ENCODE results near the gene NRCAM. TPM values are rescaled to one million over a fixed set of nuclear protein-coding genes. Genes with fewer than 3 reads are reported as not detected.
A peak's percentile ranks its signal among the peaks of the same experiment; 100 is the strongest.

NRCAM gene
- total and polyA plus RNA-seq, 2 of the 13 experiments (the other 11 are each of a cell fraction or from before 2014, with no cell fraction given): 0.31 to 0.33 TPM

GRCh38 chr7:108442039-108442568 is 14.1 kb downstream of the NRCAM start:
- POLR2A ChIA-PET: no interaction called here
- Histone ChIP-seq H3K27me3 (ENCODE audit: control insufficient read depth in 1 of 2, insufficient read depth in 2 of 2, low read length in 2 of 2) (no peaks in the 10 kb centered on the region), H3K27ac (ENCODE audit: extremely low read length, insufficient read depth, low read length) (no peak overlapping the region), H3K4me2 (ENCODE audit: low read depth, low read length) (no peak overlapping the region), H3K4me1 (ENCODE audit: insufficient read depth, low read length) (no peaks in the 10 kb centered on the region), H3K36me3 (replicated peaks in 1 of 2; ENCODE audit: control insufficient read depth in 1 of 2, insufficient read depth in 2 of 2, low read length in 2 of 2) (no peaks in the 10 kb centered on the region), H4K20me1 (ENCODE audit: insufficient read depth, low read length) (no peaks in the 10 kb centered on the region), H3K79me2 (ENCODE audit: insufficient read depth, low read length) (no peaks in the 10 kb centered on the region), H2AFZ (ENCODE audit: low read length) (no peak overlapping the region), H3K9ac (ENCODE audit: insufficient read depth, low read depth, low read length) (no peak overlapping the region), H3K9me3 (ENCODE audit: low read length) (no peaks in the 10 kb centered on the region), H3K4me3 (replicated peaks in 1 of 3; ENCODE audit: insufficient read depth in 1 of 3, low read depth in 2 of 3, low read length in 3 of 3) (no peak overlapping the region)
- no peak for DNase-seq (ENCODE audit: low spot score)
- intact Hi-C loops (cut with micrococcal nuclease; ENCODE audit: unreplicated experiment) (no loop called here), in situ Hi-C loops (cut with HindIII; ENCODE audit: extremely low pct_ligation_motif_present, low pct_unique_long_range_greater_than_20kb) (no loop called here)
- no peak for ATAC-seq
- TF ChIP-seq ZNF503 (CRISPR knock-in tag; IDR thresholded peaks at IDR 0.05) (no peak), RAD51 (IDR thresholded peaks at IDR 0.05; ENCODE audit: borderline replicate concordance) (no peak), ZNF547 (CRISPR knock-in tag; IDR thresholded peaks at IDR 0.05) (no peak), FOSL2 (CRISPR knock-in tag; IDR thresholded peaks at IDR 0.05) (peak; percentile 57), ZNF776 (CRISPR knock-in tag; IDR thresholded peaks at IDR 0.05) (no peak)
- no TSS peak for BruUV-seq (replicated peaks)
- no peak for FAIRE-seq
- 13% methylated on average over 5 of the region's 5 CpGs for WGBS (ENCODE audit: low lambda C conversion rate)
- CTCF ChIA-PET (ENCODE audit: low intra/inter-chr PET ratio, low total read pairs): no interaction called here

- no peak for DNase-seq (ENCODE audit: low spot score)
- Histone ChIP-seq H3K27ac (ENCODE audit: extremely low read length, insufficient read depth, low read length) (no peak overlapping the region), H3K9me3 (ENCODE audit: low read length) (no peaks in the 10 kb centered on the region), H4K20me1 (ENCODE audit: insufficient read depth, low read length) (no peaks in the 10 kb centered on the region), H3K4me3 (replicated peaks in 1 of 3; ENCODE audit: insufficient read depth in 1 of 3, low read depth in 2 of 3, low read length in 3 of 3) (no peak overlapping the region), H2AFZ (ENCODE audit: low read length) (no peak overlapping the region), H3K4me2 (ENCODE audit: low read depth, low read length) (no peak overlapping the region), H3K9ac (ENCODE audit: insufficient read depth, low read depth, low read length) (no peak overlapping the region), H3K27me3 (ENCODE audit: control insufficient read depth in 1 of 2, insufficient read depth in 2 of 2, low read length in 2 of 2) (no peaks in the 10 kb centered on the region), H3K79me2 (ENCODE audit: insufficient read depth, low read length) (no peaks in the 10 kb centered on the region), H3K36me3 (replicated peaks in 1 of 2; ENCODE audit: control insufficient read depth in 1 of 2, insufficient read depth in 2 of 2, low read length in 2 of 2) (no peaks in the 10 kb centered on the region), H3K4me1 (ENCODE audit: insufficient read depth, low read length) (no peaks in the 10 kb centered on the region)
- WGBS (ENCODE audit: low lambda C conversion rate): 26% methylated on average over 4 of the region's 4 CpGs
- ChIA-PET POLR2A (no interaction called here), CTCF (ENCODE audit: low intra/inter-chr PET ratio, low total read pairs) (no interaction called here)
- no TSS peak for BruUV-seq (replicated peaks)
- in situ Hi-C loops (cut with HindIII; ENCODE audit: extremely low pct_ligation_motif_present, low pct_unique_long_range_greater_than_20kb): no loop called here
- intact Hi-C loops (cut with micrococcal nuclease; ENCODE audit: unreplicated experiment): no loop called here
- no peak for ATAC-seq
- no peak for FAIRE-seq
- TF ChIP-seq, protein P1, sequence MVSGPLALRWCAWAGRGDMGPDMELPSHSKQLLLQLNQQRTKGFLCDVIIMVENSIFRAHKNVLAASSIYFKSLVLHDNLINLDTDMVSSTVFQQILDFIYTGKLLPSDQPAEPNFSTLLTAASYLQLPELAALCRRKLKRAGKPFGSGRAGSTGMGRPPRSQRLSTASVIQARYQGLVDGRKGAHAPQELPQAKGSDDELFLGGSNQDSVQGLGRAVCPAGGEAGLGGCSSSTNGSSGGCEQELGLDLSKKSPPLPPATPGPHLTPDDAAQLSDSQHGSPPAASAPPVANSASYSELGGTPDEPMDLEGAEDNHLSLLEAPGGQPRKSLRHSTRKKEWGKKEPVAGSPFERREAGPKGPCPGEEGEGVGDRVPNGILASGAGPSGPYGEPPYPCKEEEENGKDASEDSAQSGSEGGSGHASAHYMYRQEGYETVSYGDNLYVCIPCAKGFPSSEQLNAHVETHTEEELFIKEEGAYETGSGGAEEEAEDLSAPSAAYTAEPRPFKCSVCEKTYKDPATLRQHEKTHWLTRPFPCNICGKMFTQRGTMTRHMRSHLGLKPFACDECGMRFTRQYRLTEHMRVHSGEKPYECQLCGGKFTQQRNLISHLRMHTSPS (CRISPR knock-in tag; IDR thresholded peaks at IDR 0.05; ENCODE audit: low read depth): no peak
- TF ChIP-seq, protein P2, sequence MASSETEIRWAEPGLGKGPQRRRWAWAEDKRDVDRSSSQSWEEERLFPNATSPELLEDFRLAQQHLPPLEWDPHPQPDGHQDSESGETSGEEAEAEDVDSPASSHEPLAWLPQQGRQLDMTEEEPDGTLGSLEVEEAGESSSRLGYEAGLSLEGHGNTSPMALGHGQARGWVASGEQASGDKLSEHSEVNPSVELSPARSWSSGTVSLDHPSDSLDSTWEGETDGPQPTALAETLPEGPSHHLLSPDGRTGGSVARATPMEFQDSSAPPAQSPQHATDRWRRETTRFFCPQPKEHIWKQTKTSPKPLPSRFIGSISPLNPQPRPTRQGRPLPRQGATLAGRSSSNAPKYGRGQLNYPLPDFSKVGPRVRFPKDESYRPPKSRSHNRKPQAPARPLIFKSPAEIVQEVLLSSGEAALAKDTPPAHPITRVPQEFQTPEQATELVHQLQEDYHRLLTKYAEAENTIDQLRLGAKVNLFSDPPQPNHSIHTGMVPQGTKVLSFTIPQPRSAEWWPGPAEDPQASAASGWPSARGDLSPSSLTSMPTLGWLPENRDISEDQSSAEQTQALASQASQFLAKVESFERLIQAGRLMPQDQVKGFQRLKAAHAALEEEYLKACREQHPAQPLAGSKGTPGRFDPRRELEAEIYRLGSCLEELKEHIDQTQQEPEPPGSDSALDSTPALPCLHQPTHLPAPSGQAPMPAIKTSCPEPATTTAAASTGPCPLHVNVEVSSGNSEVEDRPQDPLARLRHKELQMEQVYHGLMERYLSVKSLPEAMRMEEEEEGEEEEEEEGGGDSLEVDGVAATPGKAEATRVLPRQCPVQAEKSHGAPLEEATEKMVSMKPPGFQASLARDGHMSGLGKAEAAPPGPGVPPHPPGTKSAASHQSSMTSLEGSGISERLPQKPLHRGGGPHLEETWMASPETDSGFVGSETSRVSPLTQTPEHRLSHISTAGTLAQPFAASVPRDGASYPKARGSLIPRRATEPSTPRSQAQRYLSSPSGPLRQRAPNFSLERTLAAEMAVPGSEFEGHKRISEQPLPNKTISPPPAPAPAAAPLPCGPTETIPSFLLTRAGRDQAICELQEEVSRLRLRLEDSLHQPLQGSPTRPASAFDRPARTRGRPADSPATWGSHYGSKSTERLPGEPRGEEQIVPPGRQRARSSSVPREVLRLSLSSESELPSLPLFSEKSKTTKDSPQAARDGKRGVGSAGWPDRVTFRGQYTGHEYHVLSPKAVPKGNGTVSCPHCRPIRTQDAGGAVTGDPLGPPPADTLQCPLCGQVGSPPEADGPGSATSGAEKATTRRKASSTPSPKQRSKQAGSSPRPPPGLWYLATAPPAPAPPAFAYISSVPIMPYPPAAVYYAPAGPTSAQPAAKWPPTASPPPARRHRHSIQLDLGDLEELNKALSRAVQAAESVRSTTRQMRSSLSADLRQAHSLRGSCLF (CRISPR knock-in tag; IDR thresholded peaks at IDR 0.05; ENCODE audit: borderline replicate concordance): no peak
- no peak for TF ChIP-seq NONO (IDR thresholded peaks at IDR 0.05)
- TF ChIP-seq NONO (CRISPR knock-in tag; conservative IDR thresholded peaks at IDR 0.05): no peak
- TF ChIP-seq TCF7 (IDR thresholded peaks at IDR 0.05; ENCODE audit: low read depth): no peak
These were observed 14.8 kb downstream of the NRCAM start for GRCh38 chr7:108441392-108441955.

All from HepG2 (cell line).